K562 treated with DMSO at 1 percent for 12 hours (cell line): ENCODE results near the gene IRF8. TPM values are rescaled to one million over a fixed set of nuclear protein-coding genes. Genes with fewer than 3 reads are reported as not detected.

Source experiments
- total RNA-seq: library from RNA; unstranded; fragments of 300-600 nt; gene quantifications from 2 replicates; pipeline ENCODE4 v1.2.3, GENCODE V29; 2022; ENCODE audit not compliant: insufficient read depth

The IRF8 gene, protein sequence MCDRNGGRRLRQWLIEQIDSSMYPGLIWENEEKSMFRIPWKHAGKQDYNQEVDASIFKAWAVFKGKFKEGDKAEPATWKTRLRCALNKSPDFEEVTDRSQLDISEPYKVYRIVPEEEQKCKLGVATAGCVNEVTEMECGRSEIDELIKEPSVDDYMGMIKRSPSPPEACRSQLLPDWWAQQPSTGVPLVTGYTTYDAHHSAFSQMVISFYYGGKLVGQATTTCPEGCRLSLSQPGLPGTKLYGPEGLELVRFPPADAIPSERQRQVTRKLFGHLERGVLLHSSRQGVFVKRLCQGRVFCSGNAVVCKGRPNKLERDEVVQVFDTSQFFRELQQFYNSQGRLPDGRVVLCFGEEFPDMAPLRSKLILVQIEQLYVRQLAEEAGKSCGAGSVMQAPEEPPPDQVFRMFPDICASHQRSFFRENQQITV
- total RNA-seq: not detected in 2 replicates

GRCh38 chr16:85898521-85899442, at the start of gene IRF8:
IRF8 (plus strand) TSS chr16:85899162; CDS start chr16:85903016, 3,854 bp downstream.

Other genes with a start within 250 kb of the IRF8 start
- 20.8 and 21.6 TPM in 2 replicates for gene GINS2, start 210.2 kb upstream of the IRF8 start, total RNA-seq
- not detected in 2 replicates for gene C16orf74, start 148.1 kb upstream of the IRF8 start, total RNA-seq
- gene EMC8, start 99.6 kb upstream of the IRF8 start, total RNA-seq: 37.9 and 39.0 TPM in 2 replicates
- gene COX4I1, start 99.5 kb upstream of the IRF8 start, total RNA-seq: 1,439 and 2,182 TPM in 2 replicates